Spleen (tissue), 7 donors: ENCODE data around the gene COL4A2.

Source experiments
- CTCF ChIP-seq, 11 experiments: fragments of 200-600 bp in 7 of 11; fragments of 450-650 bp in 4 of 11; sonication (generic) in 4 of 11; IDR thresholded peaks in 8 of 11; conservative IDR thresholded peaks in 3 of 11; 1 replicate in 7 of 11; 2 replicates in 4 of 11; pipeline versions ENCODE4 v1.4.0 to v1.8.0; 2016 to 2021; ENCODE audit warnings: antibody characterized with exemption in 11 of 11, inconsistent platforms in 4 of 11, mild to moderate bottlenecking in 1 of 11
- POLR2A ChIP-seq, 3 donors: fragments of 450-650 bp; IDR thresholded peaks; one replicate each; pipeline ENCODE4 v1.5.1; 2017; ENCODE audit warnings: antibody characterized with exemption in 3 of 3, mild to moderate bottlenecking in 1 of 3
- POLR2AphosphoS5 ChIP-seq, 3 donors: sonication (generic); formaldehyde crosslinking; IDR thresholded peaks; one replicate each; pipeline ENCODE4 v1.5.1; 2017; ENCODE audit warnings: antibody characterized with exemption in 3 of 3
- donor health status: DM: no; HTN: no; CAD: no; lungs with moderate emphysema.
- donor health status: DM: no; HTN: no; CAD: no.
- donor health status: DM: no; HTN: no; CAD: no.

GRCh38 chr13:110382229-110382628 lies 75.1 kb downstream of the COL4A2 start:
- no peak for TF ChIP-seq POLR2A (IDR thresholded peaks at IDR 0.05)
- TF ChIP-seq CTCF (IDR thresholded peaks at IDR 0.05 in 8 of 11, conservative IDR thresholded peaks at IDR 0.05 in 3 of 11): no peak
- no peak for TF ChIP-seq POLR2AphosphoS5 (IDR thresholded peaks at IDR 0.05)
